CD4-positive, alpha-beta T cell treated with Interleukin-12 subunit alpha and Interleukin-12 subunit beta, for 1 hour (primary cell): Measurements from ENCODE around the gene IFT74.
A peak's percentile ranks its signal among the peaks of the same experiment; 100 is the strongest.

ENCODE experiments used
- DNase-seq: peaks from one replicate; pipeline ENCODE4 v3.0.0-alpha.2; 2020

Gene IFT74

DNA sequence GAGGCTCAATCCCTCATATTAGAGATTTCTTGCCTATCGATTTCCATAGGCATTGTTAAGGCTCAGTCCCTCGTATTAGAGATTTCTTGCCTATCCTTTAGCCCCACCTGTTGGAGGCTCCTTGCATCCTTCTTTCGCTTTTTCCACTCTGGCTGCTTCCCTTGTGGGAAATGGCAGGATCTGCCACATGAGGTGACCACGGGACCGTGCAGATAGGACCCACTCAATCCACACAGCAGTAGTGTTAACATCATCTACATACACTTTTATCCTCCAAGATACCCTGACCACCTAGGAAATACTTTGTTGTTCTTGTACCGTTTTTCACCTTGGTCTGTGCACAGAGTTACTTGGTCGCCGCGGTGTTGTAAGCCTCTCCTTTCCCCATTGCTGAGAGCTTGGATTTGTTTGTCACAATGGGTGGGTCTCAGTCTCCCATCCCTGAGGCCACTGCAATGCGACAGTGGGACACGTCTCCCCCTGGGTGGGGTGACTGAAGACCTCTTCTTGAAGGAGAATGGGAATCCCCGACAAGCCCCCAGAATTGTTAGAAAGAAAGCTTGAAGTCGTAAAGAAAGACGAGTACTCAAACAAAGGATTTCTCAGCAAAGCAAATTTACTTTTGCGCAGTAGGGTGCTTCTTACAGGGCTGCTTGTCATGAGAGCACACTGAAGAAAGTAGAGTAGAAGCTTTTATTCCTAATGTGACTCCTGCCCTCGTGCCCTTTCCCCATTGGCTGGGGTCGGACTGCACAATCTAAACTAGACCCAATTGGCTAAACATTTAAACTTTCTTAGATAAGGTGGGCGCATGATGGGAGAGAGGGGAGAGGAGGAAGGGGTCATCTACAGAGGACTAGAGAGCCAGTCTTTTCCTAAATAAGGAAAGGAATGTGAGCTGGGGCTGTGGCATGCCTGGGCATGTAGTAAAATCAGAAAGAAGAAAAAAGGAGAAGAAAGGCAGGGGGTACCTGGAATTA, 19.8 kb downstream of the IFT74 start:
- peak; percentile 26 for DNase-seq

- DNase-seq, result no peak
Observed at GRCh38 chr9:26983340-26983739, 27.1 kb downstream of the IFT74 start.

DNA sequence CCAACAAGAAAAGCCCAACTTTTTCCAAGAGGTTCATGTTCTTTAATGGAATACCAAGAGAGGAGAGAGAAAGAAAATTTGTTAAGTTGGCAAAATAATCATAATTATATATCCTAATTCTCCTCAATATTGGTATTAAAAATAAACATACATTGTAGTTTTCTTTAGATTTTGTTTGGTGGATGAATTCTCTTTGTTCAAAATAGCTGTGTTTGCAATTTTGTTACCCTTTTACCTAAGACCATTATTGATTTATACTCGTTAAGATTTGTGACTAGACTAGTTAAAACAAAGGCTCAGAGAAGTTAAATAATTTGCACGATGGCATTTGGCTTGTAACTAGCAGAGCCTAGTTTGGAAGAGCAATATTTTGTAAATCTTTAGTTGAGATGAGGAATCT, 39.6 kb downstream of the IFT74 start:
- no peak for DNase-seq

DNA sequence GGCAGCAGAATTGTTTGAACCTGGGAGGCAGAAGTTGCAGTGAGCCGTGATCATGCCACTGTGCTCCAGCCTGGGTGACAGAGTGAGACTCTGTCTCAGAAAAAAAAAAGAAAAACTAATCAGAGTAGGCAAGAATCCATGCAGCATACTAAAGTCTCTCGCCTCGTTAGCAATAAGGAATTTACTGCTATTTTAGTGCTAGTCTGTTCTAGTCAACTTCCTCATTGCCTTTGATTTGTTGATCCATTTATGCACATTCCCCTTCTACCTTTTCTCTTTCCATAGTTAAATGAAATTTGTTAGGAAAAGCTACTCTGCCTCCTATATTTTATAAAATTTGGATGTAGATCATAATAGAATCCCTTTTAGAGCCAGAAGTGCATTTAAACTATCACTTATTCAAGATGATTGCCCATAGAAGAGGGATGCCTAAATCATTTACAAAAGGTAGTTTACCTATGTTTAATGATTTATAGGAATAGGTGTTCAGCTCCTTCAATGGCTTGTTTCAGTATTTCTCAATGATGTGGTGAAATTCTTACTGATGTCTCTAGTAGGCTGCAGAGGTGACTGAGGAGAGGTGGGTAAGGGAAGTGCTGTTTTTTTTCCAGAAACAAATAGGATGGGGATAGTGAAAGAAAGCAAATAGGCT, 47.3 kb downstream of the IFT74 start:
- no peak for DNase-seq

DNA sequence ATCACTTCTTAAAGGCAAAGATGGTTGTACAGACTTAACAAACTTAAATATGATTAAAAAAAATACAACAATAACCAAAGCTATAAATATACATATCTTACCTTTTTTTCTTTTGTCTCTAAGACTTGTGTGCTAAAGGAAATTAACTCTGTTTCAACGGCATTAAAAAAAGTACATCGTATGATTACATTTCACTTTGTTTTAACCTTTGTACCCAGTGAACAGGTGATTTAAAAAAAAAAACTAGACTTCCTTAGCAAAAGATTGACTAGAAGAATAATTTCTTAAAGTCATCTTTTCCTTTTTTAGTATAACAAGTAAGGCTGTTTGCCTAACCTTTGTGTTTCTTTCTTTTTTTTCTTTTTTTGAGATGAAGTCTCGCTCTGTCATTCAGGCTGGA, 49.3 kb downstream of the IFT74 start, which contains the start of gene LRRC19:
LRRC19 (minus strand) TSS at position 182 of the 400 bp plus-strand sequence. CDS start 5,978 bp downstream, outside the sequence.
- no peak for DNase-seq

DNA sequence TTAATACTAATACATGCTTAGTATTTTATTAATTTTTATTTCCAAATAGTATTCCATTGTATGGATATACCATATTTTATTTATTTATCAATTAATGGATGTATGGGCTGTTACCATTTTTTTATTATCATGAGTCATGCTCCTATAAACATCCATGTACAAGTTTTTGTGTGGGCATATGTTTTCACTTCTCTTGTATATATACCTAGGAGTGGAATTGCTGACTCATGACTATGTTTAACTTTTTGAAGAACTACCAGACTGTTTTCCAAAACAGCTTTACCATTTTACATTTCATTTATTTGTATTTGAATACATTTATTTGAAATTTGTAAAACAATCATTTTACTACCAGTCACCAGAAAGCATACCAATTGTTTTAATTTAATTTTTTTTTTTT, 63.4 kb downstream of the IFT74 start:
- no peak for DNase-seq

DNA sequence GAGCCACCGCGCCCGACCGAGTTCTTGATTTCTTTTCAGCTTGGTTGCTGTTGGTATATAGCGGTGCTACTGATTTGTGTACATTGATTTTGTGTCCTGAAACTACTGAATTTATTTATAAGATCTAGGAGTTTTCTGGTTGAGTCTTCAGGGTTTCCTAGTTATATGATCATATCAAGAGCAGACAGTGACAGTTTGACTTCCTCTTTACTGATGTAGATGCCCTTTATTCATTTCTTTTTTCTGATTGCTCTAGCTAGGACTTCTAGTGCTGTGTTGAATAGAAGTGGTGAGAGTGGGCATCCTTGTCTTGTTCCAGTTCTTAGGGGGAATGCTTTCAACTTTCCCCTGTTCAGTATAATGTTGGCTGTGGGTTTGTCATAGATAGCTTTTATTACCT, 66.7 kb downstream of the IFT74 start:
- DNase-seq, result no peak

- no peak for DNase-seq
Observed at GRCh38 chr9:27029186-27029585, 73.0 kb downstream of the IFT74 start.

- peak; percentile 39 for DNase-seq
Observed at GRCh38 chr9:27033815-27034403, 77.7 kb downstream of the IFT74 start.

DNA sequence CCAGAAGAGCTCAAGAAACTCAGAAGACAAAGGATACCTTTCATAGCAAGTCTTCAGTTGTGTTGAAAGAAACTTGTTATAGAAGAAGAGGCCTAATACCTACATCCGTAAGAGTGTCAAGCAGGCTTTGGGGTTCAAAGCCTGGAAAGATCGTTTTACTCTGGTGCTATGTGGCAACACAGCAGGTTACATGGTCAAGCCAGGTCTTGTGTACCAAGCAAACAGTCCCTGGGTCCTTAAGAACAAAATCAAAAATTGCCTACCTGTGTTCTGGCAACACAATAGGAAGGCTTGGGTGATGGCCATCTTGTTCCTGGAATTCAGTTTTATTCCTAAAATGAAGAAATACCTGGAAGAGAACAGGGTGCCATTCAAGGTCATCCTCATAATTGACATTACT, 81.3 kb downstream of the IFT74 start:
- no peak for DNase-seq

DNA sequence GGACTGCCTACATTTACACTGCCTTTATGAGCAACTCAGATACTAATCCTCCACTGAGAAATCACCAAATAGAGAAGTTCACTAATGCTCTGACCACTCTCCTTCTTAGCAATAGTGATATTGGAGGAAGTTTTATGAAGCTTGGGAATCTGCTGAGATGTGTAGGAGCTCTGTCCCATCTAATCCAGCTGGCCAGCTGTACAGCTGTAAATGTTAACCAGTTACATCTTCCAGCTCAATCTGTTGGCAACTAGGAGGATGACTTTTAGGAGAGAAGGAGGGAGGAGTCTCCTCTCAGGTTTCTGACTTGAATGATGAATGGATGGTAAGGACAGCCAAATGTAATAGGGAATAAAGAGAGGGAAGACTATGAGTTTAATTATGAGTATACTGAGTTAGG, 85.5 kb downstream of the IFT74 start:
- DNase-seq, result no peak

GRCh38 chr9:27042476-27042875, 86.3 kb downstream of the IFT74 start:
- no peak for DNase-seq

DNA sequence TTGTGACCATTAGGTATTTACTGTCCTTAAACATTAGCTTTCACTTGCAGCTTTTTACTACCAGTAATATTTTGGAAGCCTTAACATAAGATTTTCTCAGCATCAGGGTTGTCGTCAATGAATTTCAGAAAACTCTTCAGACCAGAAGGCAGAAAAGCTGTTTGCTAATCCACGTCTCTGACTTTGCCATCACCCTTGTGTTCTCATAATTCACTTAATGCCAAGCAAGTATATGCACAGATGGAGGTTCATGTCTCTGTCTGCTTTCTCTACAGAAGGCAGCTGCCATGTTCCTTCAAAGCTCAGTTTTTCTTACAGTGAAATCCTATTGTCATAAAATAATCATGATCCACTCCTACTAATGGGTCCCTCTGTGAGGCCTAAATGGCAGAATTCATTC, 87.0 kb downstream of the IFT74 start:
- no peak for DNase-seq

DNA sequence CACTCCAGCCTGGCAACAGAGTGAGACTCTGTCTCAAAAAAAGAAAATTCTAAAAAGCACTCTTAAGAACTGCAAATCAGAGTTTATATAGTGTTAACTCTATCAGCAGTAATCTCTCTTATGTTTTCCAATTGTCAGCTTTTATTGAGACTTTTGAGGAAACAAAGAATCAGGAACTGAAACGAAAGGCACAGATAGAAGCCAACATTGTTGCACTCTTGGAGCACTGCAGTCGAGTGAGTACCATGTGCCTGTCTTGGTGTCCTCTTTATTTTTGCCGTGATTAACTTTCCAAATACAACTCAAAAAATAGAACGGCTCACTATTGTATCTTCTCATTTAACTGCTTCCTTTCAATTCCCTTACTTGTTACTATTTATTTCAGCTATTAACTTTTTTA, 90.9 kb downstream of the IFT74 start:
- DNase-seq, result no peak

GRCh38 chr9:27053369-27054022, 97.3 kb downstream of the IFT74 start:
- no peak for DNase-seq

DNA sequence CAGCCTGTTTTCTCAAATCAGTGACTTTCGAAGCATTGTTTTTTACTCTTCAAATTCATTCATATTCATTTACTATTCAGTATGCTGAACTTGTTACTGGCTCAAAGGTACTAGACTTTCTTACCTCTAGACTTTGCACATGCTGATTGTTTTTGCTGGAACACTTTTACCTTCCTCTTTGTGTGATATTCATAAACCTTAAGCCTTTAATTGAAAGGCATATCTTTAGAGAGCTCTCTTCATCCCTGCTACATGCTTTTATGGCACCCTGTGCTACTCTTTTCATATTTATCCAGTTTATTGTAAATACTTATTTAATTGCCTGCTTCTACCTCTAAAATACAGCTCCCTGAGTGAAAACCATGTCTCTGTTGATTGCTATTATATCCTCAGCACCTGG, 97.9 kb downstream of the IFT74 start:
- no peak for DNase-seq

DNA sequence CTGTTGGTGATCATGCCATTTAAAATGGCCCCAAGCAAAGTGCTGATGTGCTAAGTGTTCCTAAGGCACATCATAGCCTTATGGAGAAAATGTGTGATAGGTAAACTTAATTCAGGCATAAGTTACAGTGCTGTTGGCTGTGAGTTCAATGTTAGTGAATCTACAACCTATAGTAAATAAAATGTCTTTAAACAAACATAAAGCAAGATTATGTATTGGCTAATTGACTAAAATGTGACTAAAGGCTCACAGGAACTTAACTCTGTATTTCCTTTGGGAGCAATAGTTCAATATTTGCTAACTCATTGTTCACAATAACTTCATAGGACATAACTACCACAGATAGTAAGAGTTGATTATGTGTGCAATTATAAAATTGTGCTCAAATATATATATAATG, 98.6 kb downstream of the IFT74 start:
- no peak for DNase-seq

DNA sequence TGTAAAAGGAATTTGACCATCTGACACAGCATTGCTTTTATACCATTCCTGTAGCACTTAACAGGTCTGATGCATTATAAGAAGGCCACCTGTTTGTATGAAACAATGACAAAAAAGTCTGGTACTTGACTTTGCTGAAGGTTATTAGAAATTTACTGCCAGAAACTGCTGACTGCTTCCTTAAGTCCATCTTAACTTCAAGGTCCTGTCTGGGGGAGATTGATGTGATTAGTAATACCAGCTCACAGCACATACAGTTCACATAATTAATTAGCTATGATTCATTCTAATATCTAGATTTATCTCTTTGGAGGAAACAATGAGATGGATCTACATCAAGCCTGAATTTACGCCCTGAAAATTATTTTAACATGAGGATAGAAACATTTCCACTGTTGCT, 103.2 kb downstream of the IFT74 start:
- DNase-seq, result no peak

DNA sequence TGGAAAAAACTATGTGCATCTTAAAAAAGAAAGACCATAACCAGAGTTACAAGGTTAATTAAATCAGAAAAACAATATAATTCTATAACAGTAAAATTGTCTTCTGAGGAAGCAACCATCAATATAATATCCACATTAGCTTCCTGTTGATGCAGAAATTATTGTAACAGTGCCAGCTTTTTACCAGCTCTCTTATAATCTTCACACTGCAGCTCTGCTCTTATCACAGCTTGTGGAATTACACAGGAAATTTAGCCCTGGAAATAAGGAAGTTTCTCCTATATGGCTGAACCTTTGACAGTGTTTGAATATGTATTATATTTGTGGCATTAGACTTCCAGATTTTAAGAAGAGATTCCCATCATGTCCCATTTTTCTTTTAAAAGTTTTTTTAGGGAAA, 103.7 kb downstream of the IFT74 start:
- DNase-seq, result no peak

GRCh38 chr9:27065288-27065687, 109.1 kb downstream of the IFT74 start:
- DNase-seq, result no peak

- DNase-seq, result no peak
Observed at GRCh38 chr9:27073841-27074728, 117.9 kb downstream of the IFT74 start.

DNA sequence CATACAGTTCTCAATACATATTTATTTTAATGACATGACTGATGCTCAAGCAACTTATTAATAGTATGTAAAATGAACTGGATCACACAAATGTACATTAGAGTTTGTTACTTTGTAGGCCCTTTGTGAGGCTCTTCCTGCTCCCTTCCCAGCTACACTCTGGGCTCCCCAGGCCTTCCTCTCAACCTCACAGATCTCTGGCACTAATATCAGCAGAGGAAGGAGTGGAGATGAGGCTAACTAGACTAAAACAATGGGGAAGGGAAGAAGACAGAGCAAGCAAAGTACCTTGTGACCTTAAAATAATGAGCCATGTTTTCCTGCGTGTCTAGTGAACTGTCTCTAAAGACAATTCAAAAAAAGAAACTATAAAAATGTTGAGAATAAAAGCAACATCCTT, 122.5 kb downstream of the IFT74 start:
- no peak for DNase-seq
